Activated CD8-positive, alpha-beta memory T cell treated with anti-CD3 and anti-CD28 coated beads for 24 hours (primary cell): ENCODE data around the gene TMEM273.
A peak's percentile ranks its signal among the peaks of the same experiment; 100 is the strongest.

Experiments
- DNase-seq: peaks from one replicate; pipeline ENCODE4 v3.0.0-alpha.2; 2020

TMEM273 gene

DNA sequence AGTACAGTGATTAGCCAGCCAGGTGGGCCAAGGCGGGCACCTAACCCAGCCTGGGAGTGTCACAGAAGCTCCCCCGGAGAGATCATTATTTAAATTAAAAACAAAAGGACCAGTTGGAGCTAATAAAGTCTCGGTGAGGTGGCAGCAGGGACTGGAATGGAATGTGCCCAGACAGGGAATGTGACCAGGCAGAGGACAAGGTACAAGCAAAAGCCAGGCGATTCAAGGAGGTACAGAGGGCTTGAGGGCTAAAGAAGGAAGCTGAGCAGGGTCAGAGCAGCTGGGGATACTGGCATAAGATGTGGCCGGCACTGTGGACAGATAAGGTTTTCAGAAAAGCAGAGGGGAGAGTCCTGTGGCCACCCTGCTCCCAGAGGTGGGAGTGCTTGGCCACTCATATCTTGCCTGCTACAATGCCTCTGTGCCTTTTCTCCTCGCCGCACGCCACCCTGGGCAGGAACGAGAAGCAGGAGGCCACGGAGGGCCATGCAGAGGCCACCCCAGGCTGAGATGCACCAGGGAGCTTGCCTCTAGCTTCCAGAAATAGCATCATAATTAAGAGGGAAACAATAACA, 13.2 kb downstream of the TMEM273 start:
- DNase-seq: peak; percentile 38

DNA sequence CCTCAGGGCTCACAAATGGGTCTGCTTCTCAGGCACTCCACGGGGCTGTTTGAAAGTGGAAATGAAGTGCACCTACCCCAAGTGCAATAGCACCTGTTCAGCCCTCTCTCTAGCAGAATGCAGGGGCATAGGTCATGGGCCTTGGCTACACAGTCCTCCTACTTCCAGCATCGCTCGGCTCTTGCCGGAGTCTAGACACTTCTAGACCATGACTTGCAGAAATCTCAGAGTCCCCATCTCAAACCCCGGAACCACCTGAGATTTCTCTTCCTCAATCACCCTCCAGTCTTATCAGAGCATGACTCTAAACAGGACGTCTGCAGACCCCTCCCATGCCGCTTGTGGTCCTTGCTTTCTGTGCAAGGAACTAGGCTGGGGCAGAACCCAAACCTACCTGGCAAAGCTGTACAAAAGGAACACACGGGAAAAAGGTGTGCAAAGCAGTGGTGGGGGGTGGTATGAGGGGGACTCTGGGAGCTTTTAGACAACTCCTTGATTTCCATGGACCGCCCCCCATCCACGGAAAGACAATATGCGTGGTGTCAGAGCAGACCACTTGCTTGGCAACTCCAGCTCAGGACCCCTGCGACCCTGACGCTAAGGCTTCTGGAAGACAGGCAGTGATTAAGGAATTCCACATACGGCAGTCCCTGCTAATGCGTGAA, 13.8 kb downstream of the TMEM273 start:
- peak; percentile 49 for DNase-seq

DNA sequence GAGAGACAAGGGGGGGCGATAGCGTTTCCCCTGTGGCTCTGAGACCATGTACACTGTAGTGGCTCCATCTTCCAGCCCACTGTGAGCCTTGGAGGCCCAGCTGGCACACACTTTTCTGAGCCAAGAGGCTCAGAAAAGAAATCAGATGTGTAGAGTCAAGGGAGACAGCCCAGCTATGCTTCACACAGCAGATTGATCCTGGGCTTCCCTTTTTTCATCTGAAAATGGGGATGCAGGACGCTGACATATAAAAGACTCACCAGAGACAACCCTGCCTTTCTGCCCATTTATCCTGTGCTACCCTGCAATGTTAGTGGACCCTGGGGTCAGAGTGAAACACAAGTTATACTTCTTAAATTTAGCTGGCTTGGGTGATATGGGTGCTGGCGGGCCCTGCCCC, 14.3 kb downstream of the TMEM273 start:
- peak; percentile 30 for DNase-seq

DNA sequence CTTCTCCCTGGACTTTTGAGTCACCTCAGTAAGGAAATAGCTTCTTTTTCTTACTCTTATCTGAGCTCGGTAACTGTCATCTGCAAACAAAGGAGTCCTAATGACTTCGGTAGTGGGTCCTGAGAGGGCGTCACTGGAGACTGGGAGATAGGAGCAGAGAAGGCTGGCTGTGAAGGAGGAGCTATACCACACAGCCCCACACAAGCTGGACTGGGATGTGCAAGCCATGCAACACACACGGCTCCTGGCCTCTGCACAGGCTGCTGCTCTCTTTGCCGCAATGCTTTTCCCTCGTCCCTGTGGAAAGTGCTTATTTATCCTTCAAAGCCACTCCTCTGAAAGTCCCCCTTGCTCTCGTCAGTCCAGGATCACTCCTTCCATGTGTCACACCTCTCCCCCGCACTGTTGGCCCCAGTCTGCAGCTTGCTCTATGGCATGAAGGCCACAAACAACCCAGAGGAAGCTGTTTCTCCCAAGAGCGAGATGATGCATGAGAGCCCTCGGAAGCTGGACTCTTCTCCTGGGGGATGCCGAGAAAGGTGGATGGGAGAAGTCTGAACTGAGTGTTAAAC, 14.9 kb downstream of the TMEM273 start:
- peak; percentile 50 for DNase-seq

DNA sequence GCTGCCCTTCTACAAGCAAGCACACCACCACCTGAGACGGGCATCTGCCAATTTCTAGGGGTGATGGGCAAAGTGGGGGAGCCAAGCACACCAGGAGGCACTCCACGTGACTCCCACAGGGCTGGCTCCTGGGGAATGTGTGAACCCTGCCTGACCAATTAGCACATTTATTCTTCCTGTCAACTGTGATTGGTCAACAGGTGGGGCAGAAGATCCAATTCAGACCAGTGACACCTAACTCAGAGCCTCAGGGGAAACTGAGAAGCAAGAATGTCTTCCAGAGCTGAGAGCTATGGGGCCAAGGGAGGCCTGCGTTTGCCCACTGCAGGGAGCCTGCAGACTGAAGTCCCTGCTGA, 15.4 kb downstream of the TMEM273 start:
- no peak for DNase-seq

DNA sequence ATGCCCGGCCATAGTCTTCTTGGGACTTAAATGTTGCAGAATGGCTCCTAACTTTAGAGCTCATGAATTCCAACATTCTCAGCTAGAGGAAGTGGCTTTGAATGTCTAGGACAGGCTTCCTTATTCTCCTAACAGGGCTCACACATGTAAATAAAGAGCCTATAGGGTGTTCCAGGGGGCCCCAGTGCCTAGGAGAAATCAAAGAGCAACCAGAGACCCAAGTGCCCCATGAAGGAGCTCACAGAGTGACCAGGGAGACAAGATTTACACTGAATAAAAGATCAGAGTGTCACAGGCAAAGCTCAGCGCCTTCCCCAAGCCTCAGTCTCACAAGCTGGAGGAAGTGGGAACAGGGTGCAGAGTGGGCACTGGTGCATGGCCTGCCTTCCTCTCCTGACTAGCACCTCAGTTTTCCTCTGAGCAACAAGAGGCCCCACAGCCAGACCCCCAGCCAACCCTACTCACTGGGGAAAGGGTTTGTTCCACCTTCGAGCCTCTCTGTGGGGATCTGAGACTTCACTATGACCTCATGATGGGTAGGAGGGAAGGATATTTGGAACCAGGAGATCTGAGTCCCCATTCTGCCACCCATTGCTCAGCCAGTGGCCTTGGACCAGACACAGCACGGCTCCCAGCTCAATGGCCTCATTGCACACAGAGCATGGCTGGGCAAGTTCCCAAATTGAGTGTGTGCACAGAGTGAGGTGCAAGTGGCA, 16.0 kb downstream of the TMEM273 start:
- DNase-seq: peak; percentile 41

DNA sequence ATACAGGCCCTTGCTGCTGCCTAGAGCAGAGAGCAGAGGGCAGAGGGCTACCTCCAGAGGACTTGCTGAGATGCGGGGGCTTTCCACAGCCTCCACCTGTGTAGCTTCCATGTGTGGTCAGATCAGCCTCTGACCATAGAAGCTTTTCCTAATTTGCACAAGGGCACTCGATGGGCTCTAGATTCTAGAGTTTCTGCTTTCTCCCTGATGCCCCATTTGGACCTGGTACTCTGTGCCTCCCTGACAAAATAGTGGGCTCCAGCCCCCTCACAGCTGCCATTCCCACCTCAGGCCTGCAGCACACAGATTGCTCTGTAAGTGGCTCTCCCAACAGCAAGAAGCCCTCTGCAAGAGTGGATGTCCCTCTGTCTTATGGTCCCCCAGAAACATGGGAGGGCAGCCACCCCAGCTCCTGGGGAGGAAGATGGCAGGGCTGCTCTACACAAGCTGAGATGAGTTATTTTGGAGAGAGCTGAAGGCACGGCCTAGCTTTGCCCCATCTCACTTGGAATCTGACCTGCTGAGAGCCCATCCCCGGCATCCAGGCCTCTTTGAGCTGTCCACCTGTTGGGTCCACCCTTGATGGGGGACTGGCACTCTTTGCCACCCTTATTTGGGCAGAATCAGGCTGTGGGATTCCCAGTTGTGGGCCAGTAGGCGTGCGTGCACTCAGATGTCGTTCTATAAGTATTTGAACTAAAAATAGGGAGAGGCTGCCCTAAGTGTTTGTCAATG, 16.7 kb downstream of the TMEM273 start:
- DNase-seq: peak; percentile 26

DNA sequence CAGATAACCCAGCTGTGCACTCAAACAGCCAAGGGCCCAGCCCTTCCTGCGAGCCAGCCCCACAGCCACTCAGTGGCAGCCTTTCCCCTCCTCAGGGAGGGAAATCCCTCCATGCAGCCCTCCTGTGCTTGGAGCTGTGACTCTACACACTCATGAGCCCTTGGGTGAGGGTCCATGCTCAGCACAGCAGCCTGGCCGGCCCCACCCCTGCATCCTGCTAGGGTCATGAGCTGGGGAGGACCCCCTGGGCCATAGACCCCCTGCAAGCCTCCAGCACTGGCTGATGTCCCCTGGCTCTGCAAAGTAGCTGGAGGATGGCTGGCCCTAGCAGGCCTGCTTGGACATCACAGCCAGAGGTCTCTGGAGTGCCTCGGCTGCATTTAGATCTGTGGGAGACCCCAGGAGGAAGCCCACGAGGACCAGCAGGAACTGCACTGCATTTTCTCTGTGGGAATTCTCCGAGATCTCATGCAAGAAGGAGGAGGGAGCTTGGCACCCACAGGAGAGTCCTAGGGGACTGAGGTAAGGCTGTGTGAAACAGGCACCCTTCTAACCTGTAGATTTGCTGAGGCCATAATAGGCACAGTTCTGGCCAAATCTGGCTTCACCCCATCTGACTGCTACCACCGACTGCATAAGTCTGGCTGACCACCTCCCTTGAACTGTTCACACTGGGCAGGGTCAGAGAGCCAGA, 17.4 kb downstream of the TMEM273 start:
- DNase-seq: peak; percentile 49

DNA sequence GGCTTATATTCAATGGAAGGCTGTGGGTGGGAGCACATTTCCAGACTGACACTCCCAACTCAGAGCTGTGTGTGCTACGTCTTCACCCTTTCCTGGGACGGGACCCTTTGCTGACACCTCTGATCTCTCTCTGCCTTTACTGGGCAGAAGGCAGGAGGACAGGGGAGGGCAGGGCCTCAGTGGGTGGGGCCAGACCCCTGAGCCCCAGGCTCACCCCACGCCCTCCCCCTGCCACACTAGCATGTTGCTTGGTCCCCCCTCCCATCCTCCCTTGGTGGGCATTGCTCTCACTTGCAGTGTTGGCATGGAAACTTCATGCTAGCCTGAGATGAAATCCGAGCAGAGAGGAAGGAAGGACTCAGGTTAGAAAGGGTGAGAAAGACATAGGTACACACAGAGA, 18.4 kb downstream of the TMEM273 start:
- DNase-seq: peak; percentile 50

DNA sequence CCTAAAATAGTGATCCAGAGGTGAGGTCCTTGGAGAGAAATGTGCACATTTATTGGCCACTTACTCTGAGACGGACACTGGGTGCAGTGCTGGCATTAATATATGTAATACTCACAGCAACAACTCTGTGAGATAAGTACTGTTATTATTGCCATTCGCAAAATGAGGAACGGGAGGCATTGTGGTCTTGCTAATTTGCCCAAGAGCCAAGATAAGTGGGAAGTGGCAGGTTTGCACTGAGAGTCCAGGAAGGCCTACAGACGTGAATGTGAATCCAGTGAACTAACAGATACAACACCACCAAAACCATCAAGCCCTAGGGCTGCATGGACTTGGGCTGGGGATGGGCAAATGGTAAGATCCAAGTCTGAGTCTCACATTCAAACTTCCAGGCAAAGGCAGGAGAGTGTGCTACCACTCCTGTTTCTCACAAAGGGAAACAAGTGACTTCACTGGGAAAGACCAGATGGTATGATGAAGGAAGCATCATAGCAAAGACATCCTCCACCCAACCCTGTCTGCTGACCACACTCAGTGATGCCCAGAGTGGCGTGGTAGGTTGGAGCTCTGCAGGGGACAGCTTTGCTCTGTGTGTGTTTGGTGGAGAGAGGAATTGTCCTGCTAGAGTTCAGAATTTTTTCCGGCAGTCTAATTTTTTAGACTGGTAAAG, 19.2 kb downstream of the TMEM273 start:
- DNase-seq: peak; percentile 46

DNA sequence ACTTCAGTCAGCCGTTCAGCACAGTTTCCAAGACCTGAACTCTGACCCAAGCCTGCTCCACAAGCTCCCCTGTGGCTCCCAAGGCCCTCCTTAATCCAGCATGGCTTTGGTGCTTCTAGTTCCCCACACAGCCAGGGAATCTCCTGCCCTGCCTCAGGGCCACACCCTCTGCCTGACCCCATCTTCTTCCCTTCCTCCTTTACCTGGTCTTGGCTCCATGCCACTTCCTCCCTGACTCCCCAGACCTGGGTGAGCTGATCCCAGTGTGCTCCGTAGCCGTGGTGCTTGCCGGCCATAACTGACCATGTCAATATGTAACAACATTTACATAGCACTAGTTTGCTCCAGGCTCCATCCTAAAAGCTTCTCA, 20.0 kb downstream of the TMEM273 start:
- peak; percentile 49 for DNase-seq

DNA sequence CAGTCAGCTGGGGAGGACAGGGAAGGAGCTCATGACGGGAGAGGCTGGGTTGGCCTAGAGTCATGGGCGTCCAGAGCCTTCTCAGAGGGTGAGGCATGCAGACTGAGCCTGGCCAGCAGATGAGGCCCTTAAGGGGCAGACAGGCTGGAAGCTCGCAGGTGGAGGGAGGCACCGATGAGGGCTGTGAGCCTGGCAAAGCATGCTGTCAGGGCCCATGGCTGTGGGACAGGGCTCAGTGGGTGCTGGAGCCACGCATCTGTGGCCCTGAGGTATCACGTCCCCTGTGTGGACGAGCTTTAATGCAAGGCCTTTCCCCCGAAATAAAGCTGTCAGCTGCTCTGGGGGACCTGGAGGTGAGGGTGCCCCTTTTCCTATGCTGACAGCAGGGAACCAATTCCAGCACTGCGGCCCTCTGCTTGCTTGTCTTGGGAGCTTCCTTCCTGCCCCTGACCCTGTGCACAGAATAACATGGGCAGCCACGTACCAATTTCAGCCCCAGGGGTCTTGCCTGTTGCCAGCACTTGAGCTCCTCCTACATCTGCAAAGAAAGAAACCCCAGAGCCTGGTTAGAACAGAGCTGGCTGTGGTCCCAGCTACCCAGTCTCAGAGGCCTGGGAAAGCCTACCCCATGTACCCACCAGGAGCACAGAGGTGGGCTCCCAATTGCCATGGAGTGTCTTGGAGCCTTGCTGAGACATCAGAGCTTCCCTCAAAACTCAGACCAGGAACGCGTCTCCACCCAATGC, 20.6 kb downstream of the TMEM273 start:
- DNase-seq: no peak

DNA sequence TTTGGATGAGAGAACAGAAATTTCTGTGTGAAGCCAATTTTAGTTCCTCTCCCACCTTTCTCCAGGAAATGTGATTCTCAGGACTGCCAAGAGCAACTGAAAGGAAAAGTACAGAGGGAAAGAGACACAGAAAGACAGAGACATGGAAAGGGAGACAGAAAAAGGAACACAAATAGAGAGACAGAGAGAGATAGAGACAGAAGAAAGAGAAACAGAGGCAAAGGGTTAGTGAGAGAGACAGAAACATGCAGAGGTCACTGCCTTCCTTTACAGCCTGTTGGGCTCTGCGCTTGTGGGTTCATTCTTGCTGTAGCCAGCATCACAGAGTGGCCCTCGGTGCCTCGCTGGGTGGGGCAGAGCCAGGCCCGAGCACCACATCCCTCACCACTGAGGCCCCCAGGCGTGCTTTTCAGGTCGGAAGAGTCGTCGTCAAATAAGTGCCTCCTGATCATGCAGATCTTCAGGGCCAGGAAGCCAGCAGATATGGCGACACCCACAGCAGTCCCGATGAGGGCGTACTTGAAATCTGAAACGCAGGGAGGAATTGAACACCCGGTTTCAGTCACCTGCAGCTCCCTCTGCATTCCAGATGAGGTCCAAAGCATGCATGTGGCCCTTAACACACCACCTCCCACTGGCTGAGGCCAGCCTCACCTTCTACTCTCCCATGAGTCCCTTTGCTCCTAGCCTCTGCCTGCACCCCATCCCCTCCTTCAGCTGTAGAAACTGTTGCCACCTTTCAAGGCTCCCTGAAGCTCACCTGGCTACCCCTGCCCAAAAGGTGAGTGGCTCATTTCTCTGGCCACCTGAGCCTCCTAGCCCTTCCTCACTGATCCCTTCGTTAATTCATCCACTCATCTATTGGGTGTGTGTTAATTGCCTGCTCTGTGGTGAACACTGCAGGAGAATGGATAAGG, 21.4 kb downstream of the TMEM273 start:
- peak; percentile 38 for DNase-seq

DNA sequence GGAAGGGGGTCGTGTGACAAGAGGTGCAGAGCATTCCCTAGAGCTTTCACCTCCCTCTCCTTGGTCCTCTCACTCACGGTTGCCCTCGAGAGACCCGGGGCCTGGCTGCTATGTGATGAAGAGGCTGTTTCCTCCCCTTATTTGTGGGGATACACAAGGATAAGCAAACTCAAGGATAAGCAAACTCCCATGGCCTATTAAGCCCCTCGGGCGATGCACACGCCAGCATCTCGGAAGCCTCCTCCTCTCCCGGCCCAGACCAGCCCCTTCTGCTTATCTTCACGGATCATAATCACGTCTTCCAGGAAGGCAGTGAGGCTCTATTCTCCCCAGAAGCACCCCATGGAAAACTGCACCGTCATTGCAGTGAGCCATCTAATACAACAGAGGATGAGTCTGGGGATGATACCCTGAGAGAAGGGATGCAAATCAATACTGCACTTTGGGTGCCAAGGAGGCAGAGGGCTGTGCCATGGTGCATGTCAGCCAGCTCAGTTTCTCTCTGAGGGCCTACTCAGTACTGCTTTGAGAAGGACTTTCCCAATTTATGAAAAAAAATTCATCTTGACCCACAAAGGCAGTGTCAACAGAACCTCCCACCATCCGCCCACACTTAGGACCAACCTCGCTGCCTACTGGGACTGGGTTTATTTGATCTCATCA, 22.2 kb downstream of the TMEM273 start:
- peak; percentile 47 for DNase-seq

DNA sequence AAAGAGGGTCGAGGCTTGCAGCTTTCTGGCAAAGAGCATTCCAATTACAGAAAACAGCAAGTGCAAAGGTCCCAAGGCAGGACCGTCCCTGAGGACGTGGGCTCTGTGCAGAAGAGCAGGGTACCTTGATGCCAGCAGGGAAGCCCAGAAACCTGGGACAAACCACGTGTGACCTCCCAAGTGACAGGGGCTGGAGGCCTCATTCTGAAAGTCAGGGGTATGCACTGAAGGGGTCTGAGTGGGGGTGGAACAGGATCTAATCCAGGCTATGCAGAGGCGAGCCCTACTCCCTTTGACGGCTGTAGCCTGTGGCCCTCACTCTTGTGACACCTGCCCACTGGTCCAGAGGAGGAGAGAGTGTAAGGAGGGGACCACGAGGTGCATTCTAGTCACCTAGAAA, 22.9 kb downstream of the TMEM273 start:
- DNase-seq: no peak

DNA sequence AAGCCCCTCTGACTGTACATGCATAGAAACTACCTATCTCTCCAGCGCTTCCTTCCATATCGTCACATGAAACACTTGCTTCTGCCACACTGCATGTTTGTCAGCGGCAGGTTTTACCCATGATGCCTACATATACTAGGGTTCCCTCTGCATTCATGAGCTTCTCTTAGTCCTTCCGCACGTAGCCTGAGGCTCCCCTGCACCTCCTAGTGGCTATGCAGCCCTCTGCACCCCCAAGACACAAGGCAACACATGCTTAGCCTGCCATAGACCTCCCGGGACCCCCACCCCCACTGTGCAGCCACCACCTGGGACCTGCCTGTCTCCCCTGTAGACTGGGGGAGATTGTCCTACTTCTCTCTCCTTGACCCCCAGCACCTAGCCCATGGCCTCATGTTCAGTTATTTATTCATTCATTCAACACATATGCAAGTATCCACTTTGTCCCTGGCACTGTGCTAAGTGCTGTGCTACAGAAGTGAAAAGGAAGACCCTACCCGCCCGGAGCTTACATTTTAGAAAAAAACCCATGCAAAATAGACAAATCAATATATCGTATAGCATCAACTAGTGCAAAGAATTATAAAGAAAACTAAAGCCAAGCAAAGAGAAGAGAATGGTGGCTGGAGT, 23.5 kb downstream of the TMEM273 start:
- DNase-seq: peak; percentile 68

DNA sequence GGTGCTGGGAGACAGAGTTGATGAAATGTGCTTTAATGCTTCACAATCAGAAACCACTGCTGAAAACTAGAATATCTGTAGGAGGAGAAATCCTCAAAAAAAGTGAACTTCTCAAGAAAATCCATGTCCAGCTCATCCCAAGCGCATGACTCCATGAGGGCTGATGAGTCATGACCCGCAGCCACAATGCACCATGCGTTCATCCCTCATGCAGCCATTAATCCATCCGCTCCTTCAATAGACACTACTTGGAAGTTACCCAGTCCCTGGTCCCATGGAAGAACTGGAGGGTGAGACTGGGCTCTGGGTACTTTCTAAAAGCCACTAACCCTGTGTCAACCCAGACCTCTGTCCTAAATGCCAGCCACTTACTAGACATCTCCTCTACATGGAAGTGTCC, 24.4 kb downstream of the TMEM273 start:
- DNase-seq: peak; percentile 28

DNA sequence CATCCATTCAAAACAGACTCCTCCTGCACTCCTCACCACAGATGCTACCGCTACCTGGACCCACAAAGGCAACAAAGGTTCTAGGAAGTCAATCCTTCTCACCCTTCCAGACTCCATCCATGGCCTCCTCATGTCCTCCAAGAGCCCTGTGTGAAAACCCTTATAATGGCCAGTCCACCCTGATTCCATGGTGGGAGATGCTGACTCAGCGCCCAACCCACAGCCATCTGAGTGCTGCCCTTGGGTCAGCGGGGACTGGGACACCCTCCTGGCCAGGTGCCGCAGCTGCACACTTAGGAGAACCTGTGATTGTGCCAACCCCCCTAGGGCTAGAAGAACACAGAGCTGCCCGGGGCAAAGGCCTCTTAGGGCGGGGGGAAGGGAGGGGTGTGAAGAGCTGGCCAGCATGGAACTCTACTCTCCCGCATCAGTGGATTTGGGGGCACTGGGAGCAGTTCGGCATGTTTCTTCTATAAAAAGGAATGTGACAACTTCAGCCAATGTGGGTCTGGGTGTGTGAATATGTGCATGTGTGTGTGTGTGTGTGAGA, 25.4 kb downstream of the TMEM273 start:
- DNase-seq: peak; percentile 51

DNA sequence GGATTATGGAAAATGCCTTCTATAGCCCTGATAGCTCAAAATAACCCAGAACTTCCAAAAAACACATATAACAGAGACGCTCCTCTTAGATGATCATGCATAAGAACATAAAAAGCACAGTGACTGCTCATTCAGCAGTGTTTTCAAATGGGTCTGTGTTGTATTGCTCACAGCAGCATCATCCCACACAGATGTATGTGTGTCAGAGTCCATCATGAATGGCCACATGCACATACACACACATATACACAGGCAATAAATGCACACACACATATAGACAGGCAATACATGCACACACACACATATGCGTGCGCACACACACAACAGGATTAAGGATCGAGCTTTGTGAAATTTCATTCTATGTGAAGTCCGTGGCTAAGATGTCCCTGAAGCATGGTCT, 26.1 kb downstream of the TMEM273 start:
- DNase-seq: no peak
